Measurements from ENCODE around the gene ROBO2. TPM values are rescaled to one million over a fixed set of nuclear protein-coding genes. Genes with fewer than 3 reads are reported as not detected.

ROBO2 gene
- total and polyA plus RNA-seq, 11 donors: 0.04 to 0.93 (median 0.06) TPM; not detected in 6

GRCh38 chr3:77535116-77535515 is 495.2 kb downstream of the ROBO2 start:
- H3K27ac ChIP-seq: no peak overlapping the region
- H3K27me3 ChIP-seq: no peaks in the 10 kb centered on the region
- H3K4me1 ChIP-seq: no peaks in the 10 kb centered on the region
- TF ChIP-seq POLR2A (IDR thresholded peaks at IDR 0.05): no peak
- TF ChIP-seq, protein P1, sequence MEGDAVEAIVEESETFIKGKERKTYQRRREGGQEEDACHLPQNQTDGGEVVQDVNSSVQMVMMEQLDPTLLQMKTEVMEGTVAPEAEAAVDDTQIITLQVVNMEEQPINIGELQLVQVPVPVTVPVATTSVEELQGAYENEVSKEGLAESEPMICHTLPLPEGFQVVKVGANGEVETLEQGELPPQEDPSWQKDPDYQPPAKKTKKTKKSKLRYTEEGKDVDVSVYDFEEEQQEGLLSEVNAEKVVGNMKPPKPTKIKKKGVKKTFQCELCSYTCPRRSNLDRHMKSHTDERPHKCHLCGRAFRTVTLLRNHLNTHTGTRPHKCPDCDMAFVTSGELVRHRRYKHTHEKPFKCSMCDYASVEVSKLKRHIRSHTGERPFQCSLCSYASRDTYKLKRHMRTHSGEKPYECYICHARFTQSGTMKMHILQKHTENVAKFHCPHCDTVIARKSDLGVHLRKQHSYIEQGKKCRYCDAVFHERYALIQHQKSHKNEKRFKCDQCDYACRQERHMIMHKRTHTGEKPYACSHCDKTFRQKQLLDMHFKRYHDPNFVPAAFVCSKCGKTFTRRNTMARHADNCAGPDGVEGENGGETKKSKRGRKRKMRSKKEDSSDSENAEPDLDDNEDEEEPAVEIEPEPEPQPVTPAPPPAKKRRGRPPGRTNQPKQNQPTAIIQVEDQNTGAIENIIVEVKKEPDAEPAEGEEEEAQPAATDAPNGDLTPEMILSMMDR (IDR thresholded peaks at IDR 0.05): no peak
- 47 to 57% (median 54%) methylated on average over 2 of the region's 2 CpGs for WGBS, 4 donors
- H3K9me3 ChIP-seq: peaks cover 0 to 17% (median 8%) of the 10 kb centered on the region in 12 donors
- no peak overlapping the region for H3K4me3 ChIP-seq
- ATAC-seq: no peak
- no peaks in the 10 kb centered on the region for H3K36me3 ChIP-seq
- no peak for DNase-seq
- intact Hi-C loops (cut with DNase I): no loop called here

DNA sequence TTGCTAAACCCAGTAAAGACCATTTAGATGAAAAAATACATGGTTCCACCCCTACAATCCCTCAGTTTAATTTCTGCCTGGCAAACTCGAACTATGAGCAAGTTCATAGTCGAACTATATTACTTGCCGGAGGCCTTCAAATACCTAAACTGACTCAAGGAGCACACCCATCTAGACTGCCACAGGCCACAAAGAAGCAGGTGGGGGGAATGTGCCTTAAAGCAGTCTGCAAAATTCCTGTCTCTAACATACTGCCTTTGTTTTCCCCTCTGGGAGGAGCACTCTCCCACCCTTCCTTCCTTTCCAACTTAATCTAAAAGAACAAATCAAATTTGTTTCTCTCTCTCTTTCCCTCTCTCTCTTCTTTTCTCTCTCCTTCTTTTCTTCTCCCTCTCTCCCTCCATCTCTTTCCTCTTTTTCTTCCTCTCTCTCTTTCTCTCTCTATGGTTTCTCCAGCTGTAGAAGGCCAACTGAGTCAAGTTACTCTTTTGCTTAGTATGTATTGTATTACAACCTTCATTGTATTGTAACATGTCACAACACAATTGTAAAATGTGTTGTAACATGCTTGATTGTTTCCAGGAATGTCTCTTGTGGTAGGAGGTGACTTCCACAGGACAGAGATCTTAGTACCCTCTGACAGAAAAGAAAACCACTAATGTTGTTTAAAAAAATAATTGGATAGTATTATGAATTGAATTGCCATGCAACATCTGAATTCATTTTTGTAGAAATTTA is 496.3 kb downstream of the ROBO2 start:
- WGBS, 4 donors: 78 to 89% (median 86%) methylated on average over 3 of the region's 3 CpGs
- no peak for ATAC-seq
- no peaks in the 10 kb centered on the region for H3K4me1 ChIP-seq

DNA sequence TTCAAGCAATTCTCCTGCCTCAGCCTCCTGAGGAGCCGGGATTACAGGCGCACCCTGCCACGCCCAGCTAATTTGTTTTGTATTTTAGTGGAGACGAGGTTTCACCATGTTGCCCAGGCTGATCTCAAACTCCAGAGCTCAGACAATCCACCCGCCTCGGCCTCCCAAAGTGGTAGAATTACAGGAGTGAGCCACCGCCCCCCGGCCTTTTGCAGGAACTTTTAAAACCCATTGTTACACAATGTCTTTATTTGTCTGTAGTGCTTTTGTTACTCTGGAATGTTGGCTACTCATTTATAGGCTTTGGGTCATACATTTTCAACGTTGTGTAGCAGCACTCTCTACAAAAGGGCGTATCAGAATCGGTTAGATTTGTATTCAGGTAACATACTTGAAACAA is 499.1 kb downstream of the ROBO2 start:
- no peak overlapping the region for H3K4me3 ChIP-seq
- H3K27me3 ChIP-seq: no peaks in the 10 kb centered on the region
- TF ChIP-seq, protein P1 (IDR thresholded peaks at IDR 0.05): no peak
- TF ChIP-seq POLR2A (IDR thresholded peaks at IDR 0.05): no peak
- intact Hi-C loops (cut with DNase I): no loop called here
- H3K36me3 ChIP-seq: no peaks in the 10 kb centered on the region
- no peak overlapping the region for H3K27ac ChIP-seq
- H3K9me3 ChIP-seq: peaks cover 0 to 3% (median 0%) of the 10 kb centered on the region in 12 donors
- ATAC-seq: no peak
- WGBS, 4 donors: 92 to 97% (median 94%) methylated on average over 11 of the region's 11 CpGs
- DNase-seq: no peak
- H3K4me1 ChIP-seq: no peaks in the 10 kb centered on the region

More for the DNA sequence above, 496.3 kb downstream of the ROBO2 start:
- no peak overlapping the region for H3K27ac ChIP-seq
- H3K36me3 ChIP-seq: no peaks in the 10 kb centered on the region
- H3K9me3 ChIP-seq: peaks cover 0 to 17% (median 8%) of the 10 kb centered on the region in 12 donors
- no peak overlapping the region for H3K4me3 ChIP-seq
- TF ChIP-seq, protein P1 (IDR thresholded peaks at IDR 0.05): no peak
- no peak for TF ChIP-seq POLR2A (IDR thresholded peaks at IDR 0.05)
- intact Hi-C loops (cut with DNase I): no loop called here
- DNase-seq: no peak
- no peaks in the 10 kb centered on the region for H3K27me3 ChIP-seq

DNA sequence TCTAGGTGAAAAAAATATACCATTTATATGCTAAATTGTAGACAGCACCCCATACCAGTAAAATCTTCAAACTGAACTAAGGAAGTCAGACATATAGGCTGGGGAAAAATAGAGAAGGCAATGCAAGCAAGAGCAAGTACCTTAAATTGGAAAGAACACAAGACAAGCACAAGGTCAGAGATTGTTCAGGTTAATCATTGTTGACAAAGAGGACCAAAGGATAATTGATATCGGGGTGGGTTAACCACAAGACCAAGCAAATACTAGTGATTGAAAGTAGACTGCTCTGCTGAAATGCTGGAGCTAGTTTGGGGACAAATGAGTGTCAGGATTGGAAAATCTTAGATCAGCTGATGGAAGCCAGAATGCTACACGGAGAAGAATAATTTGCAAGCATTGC is 499.8 kb downstream of the ROBO2 start:
- 92 to 94% (median 93%) methylated on average over 2 of the region's 2 CpGs for WGBS, 4 donors
- ATAC-seq: no peak
- no peak for DNase-seq

More for the DNA sequence above, 499.8 kb downstream of the ROBO2 start:
- no peaks in the 10 kb centered on the region for H3K9me3 ChIP-seq
- H3K27ac ChIP-seq: no peak overlapping the region
- intact Hi-C loops (cut with DNase I): no loop called here
- H3K27me3 ChIP-seq: no peaks in the 10 kb centered on the region
- no peak for TF ChIP-seq POLR2A (IDR thresholded peaks at IDR 0.05)
- TF ChIP-seq, protein P1 (IDR thresholded peaks at IDR 0.05): no peak
- H3K36me3 ChIP-seq: no peaks in the 10 kb centered on the region
- H3K4me3 ChIP-seq: no peak overlapping the region
- no peaks in the 10 kb centered on the region for H3K4me1 ChIP-seq

Measured in heart left ventricle (tissue), 16 donors.